GM21447 (cell line): ENCODE measurements around the gene ELMO2.

Experiments
- ATAC-seq: cut with Tn5 transposase; IDR thresholded peaks from one replicate; pipeline ENCODE4 v1.9.1; 2021; ENCODE audit not compliant: unreplicated experiment

ELMO2 gene, protein sequence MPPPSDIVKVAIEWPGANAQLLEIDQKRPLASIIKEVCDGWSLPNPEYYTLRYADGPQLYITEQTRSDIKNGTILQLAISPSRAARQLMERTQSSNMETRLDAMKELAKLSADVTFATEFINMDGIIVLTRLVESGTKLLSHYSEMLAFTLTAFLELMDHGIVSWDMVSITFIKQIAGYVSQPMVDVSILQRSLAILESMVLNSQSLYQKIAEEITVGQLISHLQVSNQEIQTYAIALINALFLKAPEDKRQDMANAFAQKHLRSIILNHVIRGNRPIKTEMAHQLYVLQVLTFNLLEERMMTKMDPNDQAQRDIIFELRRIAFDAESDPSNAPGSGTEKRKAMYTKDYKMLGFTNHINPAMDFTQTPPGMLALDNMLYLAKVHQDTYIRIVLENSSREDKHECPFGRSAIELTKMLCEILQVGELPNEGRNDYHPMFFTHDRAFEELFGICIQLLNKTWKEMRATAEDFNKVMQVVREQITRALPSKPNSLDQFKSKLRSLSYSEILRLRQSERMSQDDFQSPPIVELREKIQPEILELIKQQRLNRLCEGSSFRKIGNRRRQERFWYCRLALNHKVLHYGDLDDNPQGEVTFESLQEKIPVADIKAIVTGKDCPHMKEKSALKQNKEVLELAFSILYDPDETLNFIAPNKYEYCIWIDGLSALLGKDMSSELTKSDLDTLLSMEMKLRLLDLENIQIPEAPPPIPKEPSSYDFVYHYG

DNA sequence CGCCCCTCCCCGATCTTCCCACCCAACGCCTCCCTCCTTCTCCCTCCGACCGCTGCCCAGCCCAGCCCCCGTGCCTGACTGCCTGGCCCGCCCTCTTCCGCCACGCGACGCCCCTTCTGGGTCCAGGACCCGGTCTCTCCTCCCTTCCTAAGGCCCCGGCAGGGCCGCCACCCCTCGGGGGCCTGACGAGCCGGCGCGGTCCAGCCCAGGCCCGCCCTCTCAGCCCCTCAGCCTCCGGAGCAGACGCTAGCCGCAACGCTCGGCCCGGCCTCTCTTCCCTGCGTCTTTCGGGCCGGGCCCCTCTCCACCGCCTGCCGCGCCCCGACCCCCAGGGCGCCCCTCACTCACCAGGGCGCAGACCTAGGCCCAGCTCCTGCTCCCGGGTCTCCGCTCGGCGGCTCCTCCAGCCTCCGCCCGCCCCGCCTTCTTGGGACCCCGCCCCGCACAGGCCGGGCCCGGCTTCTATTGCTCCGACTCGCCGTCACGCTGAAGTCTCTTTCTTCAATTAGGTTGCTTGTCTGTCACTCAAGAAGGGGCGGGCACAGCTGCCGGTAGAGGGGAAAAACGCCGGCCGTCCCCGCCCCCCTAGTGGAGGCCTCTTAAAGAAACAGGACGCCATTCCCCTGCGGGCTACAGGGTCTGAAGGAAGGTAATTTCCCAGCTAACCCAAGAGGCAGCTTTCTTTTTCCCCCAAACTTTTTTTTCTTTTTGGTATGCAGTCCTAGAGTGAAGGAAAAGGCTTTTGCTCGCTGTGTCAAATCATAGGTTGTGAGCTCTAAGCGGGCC, at the start of gene ELMO2:
Gene ELMO2 (minus strand): TSS at position 416 of the 786 bp plus-strand sequence. CDS start 12,133 bp downstream, outside the sequence.
- ATAC-seq, result peak; percentile 87

- ATAC-seq, result no peak
These were observed 49.3 kb upstream of the ELMO2 start for GRCh38 chr20:46455729-46456128.

- ATAC-seq, result no peak
These were observed 40.4 kb upstream of the ELMO2 start for GRCh38 chr20:46446851-46447250.

DNA sequence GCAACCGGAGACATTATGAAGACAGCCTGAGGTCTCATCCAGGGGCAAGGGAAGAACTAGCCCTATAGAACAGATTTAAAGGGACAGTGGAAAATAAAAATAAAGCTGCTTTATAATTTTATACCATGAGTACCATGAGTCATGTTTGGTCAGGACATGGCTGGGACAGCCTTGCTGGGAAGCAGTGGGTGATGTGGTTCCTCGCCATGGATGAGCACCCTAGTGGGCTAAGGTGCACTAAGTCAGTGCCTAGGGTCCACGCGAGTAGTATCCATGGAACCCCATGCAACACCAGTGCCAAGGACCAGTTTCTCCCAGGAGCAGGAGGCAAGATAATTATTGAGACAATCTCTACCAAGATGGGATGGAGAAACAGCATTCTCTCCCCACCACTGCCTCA, 33.4 kb upstream of the ELMO2 start:
- no peak for ATAC-seq

DNA sequence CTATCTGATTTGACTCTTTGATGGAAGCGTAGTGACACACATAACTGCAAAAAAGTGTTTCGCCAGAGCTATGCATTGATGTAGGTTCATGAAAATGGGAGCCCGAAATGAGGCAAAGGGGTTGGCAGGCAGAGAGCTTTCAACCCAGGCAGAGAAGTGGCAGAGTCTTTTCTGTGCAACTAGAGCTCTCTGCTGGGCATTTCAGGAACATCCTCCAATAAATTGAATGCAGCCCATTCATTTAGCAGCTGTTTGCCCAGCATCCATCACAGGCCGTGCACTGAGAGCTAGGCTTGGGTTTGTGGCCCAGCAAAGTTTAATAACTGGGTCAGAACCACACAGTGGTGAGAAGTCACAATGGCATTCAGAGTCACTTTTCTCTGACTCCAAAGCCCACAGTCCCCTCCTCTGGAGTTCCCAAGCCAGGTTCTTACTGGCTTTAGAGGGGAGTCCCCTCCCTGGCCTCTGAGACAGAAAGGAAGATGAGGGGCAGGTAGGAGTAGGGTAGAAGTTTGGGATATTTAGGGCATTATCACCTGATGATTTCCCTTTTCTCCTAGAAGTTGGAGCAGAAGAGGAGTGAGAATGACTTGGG, 31.8 kb upstream of the ELMO2 start:
- ATAC-seq, result no peak

DNA sequence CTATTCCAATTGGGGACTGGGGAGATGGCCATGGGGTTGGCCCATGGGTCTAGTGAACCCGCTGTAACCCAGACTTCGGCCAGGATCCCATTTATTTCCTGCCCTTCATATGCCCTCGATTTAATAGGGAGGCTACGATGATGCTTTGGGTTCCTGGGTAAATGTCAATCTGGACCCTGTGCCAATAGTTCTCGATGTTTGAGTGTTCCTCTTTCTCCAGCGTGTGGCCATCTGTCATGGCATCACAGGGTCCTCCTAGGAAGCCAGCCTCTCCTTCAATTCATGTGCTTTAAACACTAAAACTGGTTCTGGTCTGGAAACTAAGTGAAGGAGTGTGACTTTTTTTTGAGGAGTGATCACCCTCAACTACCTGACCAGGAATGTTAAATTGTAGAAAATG, 28.7 kb upstream of the ELMO2 start:
- ATAC-seq, result no peak

DNA sequence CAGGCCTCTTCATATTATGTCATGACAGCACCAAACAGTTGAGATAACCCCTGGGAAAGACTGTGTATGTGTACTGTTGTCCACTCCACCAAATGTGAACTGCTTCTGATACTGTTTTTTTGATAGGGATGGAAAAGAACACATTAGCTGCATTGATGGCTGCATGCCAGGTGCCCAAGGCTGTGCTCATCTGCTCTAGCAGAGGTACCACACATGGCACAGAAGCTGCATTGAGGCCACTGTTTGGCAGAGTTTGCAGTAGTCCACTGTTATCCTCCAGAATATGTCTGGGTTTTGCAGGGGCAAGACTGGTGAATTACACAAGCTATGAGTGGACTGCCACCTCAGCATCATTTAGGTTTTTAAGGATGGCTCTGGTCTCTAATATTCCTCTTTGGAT, 28.2 kb upstream of the ELMO2 start:
- no peak for ATAC-seq

- no peak for ATAC-seq
These were observed 26.6 kb upstream of the ELMO2 start for GRCh38 chr20:46433051-46433450.

DNA sequence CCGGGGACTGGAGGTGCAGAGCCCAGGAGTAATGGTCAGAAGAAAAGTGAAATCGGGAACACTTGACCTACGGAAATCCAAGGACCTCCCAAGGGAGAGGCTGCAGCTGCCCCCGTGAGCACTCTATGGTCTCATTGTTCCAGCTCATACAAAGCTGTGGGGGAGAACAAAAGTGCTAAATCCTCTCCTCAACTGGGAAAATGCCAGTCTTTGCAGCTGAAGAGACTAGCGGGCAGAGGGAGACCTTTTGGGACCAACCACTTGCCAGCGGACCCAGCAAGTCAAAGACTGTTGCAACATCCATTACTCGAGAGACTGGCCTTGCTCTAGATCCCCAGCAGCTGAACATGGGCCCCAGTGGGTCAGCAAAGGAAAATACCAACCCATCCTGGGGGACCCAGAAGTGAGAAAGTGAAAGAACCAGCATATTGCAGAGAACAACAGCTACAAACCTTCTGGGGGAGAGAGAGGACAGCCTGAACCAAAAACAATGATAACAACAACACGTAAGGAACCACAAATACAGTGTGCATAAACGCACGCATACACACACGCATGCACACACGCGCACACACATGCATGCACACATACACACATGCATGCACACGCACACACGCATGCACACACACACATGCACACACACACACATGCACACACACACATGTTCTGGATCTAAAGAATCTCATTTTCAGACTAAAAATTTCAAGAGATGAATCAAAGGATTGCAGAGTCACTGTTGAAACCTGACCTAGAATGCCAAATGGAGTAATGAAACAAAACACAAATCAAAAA, 24.7 kb upstream of the ELMO2 start:
- no peak for ATAC-seq

DNA sequence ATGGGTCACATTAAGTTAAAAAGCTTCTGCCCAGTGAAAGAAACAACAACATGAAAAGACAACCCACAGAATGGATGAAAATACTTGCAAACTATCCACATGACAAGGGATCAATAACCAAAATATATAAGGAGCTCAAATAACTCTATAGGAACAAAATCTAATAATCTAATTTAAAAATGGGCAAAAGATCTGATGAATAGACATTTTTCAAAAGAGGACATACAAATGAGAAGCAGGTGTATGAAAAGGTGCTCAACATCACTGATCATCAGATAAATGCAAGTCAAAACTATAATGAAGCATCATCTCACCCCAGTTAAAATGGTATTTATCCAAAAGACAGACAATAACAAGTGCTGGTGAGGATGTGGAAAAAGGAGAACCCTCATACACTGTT, 21.0 kb upstream of the ELMO2 start:
- ATAC-seq, result no peak

DNA sequence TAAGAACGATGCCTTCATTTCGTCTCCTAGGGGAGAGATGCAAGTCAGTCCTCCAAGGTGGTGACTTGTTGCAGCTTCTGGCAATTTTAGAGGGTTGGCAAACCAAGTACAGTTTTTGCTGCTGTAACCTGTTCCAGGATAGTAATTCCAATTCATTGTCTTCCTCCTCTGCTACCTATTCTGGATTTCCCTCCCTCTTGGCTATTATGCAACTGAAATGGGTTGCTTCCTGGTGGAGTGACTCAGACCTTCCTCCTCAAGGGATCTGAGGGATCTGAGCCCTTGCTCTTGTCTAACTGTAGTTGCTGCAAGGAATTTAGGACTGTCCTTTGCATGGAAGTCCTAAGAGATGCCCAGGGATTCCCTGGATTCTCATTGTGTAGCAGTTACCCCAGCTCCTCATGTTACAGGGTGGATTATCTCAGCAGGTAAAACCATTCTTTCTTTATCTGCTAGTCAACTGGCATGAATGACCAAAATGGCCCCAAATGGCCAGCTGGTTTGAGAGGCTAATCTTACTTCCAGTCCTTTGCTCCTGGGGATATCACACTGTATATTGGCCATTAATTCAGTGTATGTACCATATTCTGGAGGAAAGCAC, 17.6 kb upstream of the ELMO2 start:
- no peak for ATAC-seq

DNA sequence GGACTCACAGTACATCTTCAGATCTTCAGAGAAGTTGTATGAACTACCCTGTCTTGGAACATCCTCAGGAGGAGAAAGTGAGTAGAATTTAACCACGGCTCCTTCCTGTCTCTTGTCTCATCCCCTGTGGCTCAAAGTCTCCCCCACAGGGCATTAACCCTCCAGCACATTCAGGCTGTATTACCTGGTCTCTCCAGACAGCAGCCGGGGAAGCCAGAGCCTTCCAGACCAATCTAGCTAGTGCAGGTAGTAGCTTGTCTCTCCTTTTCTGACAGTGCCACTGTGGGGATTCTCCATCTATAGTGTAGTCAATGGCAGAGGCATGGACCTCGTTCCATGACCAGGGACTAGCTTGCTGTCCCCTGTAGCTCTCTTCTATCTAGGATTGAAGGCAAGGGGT, 16.9 kb upstream of the ELMO2 start:
- no peak for ATAC-seq

GRCh38 chr20:46420878-46421277, 14.5 kb upstream of the ELMO2 start:
- ATAC-seq, result no peak

DNA sequence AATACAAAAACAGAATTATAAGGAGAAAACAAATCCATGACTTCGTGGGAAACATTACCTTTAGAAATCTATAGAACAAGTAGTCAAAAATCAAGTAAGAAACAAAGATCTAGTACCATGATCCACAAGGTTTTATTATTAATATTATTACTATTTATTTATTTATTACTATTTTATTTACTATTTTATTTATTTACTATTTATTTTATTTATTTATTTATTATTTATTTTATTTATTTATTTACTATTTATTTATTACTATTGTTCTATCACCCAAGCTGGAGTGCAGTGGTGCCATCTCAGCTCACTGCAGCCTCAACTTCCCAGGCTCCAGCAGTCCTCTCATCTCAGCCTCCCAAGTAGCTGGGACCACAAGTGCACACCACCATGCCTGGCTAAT, 13.5 kb upstream of the ELMO2 start:
- no peak for ATAC-seq

- no peak for ATAC-seq
These were observed 10.4 kb upstream of the ELMO2 start for GRCh38 chr20:46416839-46417238.

DNA sequence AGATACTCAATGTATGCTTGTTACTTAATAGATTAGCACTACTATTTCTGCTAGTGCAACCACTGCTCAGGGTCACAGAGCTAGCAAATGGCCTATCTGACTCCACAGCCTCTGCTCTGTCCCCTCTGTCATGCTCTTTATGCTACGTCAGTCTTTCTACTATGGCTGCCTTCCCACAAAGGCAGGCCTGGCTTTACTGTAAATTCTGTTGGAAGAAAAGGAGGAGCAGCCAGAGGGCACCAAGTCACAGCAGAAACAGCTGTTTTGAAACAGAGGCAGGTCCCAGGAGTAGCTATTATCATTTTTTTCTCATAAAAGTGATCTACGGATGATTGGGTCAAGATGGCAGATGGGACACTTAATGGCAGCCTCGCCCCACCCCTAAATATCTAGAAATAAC, 10.0 kb upstream of the ELMO2 start:
- ATAC-seq, result no peak

DNA sequence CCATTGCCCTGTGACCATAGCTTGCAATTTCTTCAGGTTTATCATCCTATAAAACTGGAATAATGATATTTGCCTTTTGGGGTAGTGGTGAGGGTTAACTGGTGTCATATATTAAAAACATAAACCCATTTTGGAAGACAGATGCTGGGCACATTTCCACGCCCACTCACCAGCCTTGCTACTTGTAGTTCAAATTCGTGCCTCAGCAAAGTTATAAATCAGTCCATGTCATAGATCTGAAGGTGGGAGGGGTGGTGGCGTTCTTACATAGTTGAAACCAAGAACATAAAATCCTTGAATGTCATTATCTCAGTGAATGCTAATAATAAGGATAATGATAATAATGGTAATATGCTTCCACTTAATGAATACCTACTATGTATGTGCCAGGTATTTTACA, 9.4 kb upstream of the ELMO2 start:
- ATAC-seq, result no peak

GRCh38 chr20:46414608-46415007, 8.2 kb upstream of the ELMO2 start:
- ATAC-seq, result no peak

GRCh38 chr20:46411637-46412036, 5.2 kb upstream of the ELMO2 start:
- ATAC-seq, result no peak

DNA sequence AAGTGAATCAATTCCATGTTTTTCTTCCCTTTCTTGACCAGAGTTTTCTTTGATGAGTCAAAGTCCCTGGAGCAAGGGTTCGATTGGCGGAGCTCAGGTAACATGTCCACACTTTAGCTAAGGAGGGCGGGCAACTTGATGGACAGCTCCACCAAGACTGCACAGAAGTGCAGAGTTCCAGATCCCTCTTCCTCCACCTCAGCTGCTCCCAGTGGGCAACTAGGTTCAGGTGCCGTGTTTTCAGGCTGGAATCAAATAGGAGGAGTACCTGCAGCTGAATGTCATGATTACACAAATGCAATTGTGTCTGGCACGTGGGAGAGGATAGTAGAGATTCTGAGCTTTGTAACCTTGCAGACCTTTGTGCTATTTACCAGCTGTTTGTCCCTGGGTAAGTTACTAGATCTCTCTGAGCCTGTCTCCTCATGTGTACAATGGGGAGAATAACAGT, 1.9 kb upstream of the ELMO2 start:
- ATAC-seq, result no peak
